T-helper 1 cell (primary cell): ENCODE measurements around the gene PRSS21.

ENCODE experiments used
- DNase-seq, 5 donors: peaks; one replicate each; pipeline ENCODE4 v3.0.0-alpha.2; 2012 to 2020
- total RNA-seq, 4 donors: gene quantifications; one replicate each; lab custom pipeline; 2026; lab: John Stamatoyannopoulos, UW

PRSS21 gene
- 0.24 to 1.7 (median 0.90) reads per million in 4 donors for total RNA-seq

- DNase-seq, result peak in 3 of 5 donors; percentile 15 to 17 (median 17)
These were observed at the start of gene PRSS21 for GRCh38 chr16:2816751-2817339. PRSS21 (plus strand) TSS chr16:2817237; CDS start chr16:2817269, 32 bp downstream.

- no peak for DNase-seq
These were observed 49.1 kb upstream of the PRSS21 start for GRCh38 chr16:2767891-2768290.

- DNase-seq, result no peak
These were observed 48.5 kb upstream of the PRSS21 start for GRCh38 chr16:2768403-2769089.

GRCh38 chr16:2769100-2769529 lies 47.9 kb upstream of the PRSS21 start:
- no peak for DNase-seq

GRCh38 chr16:2769675-2770056 lies 47.4 kb upstream of the PRSS21 start:
- DNase-seq, result no peak

- no peak for DNase-seq
These were observed 46.7 kb upstream of the PRSS21 start for GRCh38 chr16:2770057-2770951.

- no peak for DNase-seq
These were observed 45.3 kb upstream of the PRSS21 start for GRCh38 chr16:2771496-2772402.

GRCh38 chr16:2773188-2773968 lies 43.7 kb upstream of the PRSS21 start:
- DNase-seq, result no peak

GRCh38 chr16:2774161-2774891 lies 42.7 kb upstream of the PRSS21 start:
- no peak for DNase-seq

GRCh38 chr16:2775131-2775716 lies 41.8 kb upstream of the PRSS21 start:
- no peak for DNase-seq

- no peak for DNase-seq
These were observed 41.1 kb upstream of the PRSS21 start for GRCh38 chr16:2775765-2776499.

- DNase-seq, result peak in 2 of 5 donors; percentile 30
These were observed 40.4 kb upstream of the PRSS21 start for GRCh38 chr16:2776500-2777139.

- DNase-seq, result peak; percentile 75 to 90 (median 83)
These were observed 39.7 kb upstream of the PRSS21 start, which contains the start of gene ELOB for GRCh38 chr16:2777231-2777902. ELOB (minus strand) TSS chr16:2777280; CDS start chr16:2777239, 41 bp downstream.

- peak in 1 of 5 donors; percentile 22 for DNase-seq
These were observed 39.0 kb upstream of the PRSS21 start for GRCh38 chr16:2777903-2778629.

GRCh38 chr16:2778630-2778958 lies 38.4 kb upstream of the PRSS21 start:
- no peak for DNase-seq

- DNase-seq, result no peak
These were observed 37.7 kb upstream of the PRSS21 start for GRCh38 chr16:2779151-2779920.
